K562 (cell line): ENCODE data around the gene PUM1. TPM values are rescaled to one million over a fixed set of nuclear protein-coding genes. Genes with fewer than 3 reads are reported as not detected.

Source experiments
- ATAC-seq: fragments of 200-7000 bp; cut with Tn5 transposase; 3 replicates; pipeline ENCODE4 v1.9.1; 2020; ENCODE audit warnings: moderate library complexity
- BruUV-seq: library from RNA; stranded (reverse); fragments of 400-500 nt; replicated peaks from 2 replicates; lab custom pipeline; 2021; lab: Mats Ljungman, UMichigan
- CTCF ChIA-PET: fragments of 300-600 bp; formaldehyde crosslinking; extraction: SDS; loops from one replicate; lab custom pipeline; 2021; ENCODE audit warnings: low intra/inter-chr PET ratio; lab: Yijun Ruan, JAX
- POLR2A ChIA-PET: fragments of 300-600, 350-650 bp; sonication (Branson Sonifier 250); formaldehyde crosslinking; extraction: SDS; loops from one replicate; lab custom pipeline; 2021; ENCODE audit warnings: antibody characterized with exemption, inconsistent platforms; lab: Yijun Ruan, JAX
- DNase-seq, 4 experiments: peaks; one replicate each; pipeline versions ENCODE4 v3.0.0 to v3.0.0-alpha.2; 2011 to 2018; ENCODE audit warnings: low spot score in 3 of 4, mixed read lengths in 3 of 4; ENCODE audit errors: extremely low read depth in 1 of 4
- FAIRE-seq: peaks from 2 replicates; lab custom pipeline; 2011; peaks lifted over from hg19 to GRCh38; lab: Jason Lieb, UNC
- H2AFZ ChIP-seq: 2 replicates; pipeline ENCODE4 v1.6.0; 2011; ENCODE audit warnings: low read depth, low read length, control low read depth, inconsistent platforms
- H3K27ac ChIP-seq: fragments of 200-600 bp; 3 replicates; pipeline ENCODE4 v1.8.0; 2011; ENCODE audit warnings: low read depth, mild to moderate bottlenecking, control low read depth, inconsistent platforms, low read length, moderate library complexity, mixed read lengths; ENCODE audit errors: extremely low read depth
- H3K27me3 ChIP-seq, 2 experiments: fragments of 300-600 bp in 1 of 2; 2 replicates in 1 of 2; 3 replicates in 1 of 2; pipeline versions ENCODE4 v1.6.0 to v1.8.0; 2011; ENCODE audit warnings: inconsistent platforms in 2 of 2, low read length in 2 of 2, mild to moderate bottlenecking in 1 of 2, mixed read lengths in 1 of 2, moderate library complexity in 1 of 2; ENCODE audit not compliant: control insufficient read depth in 2 of 2, insufficient read depth in 2 of 2
- H3K36me3 ChIP-seq: fragments of 300-600 bp; 3 replicates; pipeline ENCODE4 v1.8.0; 2011; ENCODE audit warnings: mild to moderate bottlenecking, low read length, inconsistent platforms; ENCODE audit not compliant: control insufficient read depth, insufficient read depth
- H3K4me1 ChIP-seq, 2 experiments: fragments of 200-600 bp in 1 of 2; replicated peaks in 1 of 2; 2 replicates in 1 of 2; 3 replicates in 1 of 2; pipeline versions ENCODE4 v1.5.1 to v1.8.0; 2011; ENCODE audit warnings: inconsistent platforms in 2 of 2, low read length in 2 of 2, mild to moderate bottlenecking in 1 of 2, mixed read lengths in 1 of 2, moderate library complexity in 1 of 2; ENCODE audit not compliant: control insufficient read depth in 2 of 2, insufficient read depth in 2 of 2
- H3K4me2 ChIP-seq: 2 replicates; pipeline ENCODE4 v1.6.1; 2011; ENCODE audit warnings: low read length, control low read depth, inconsistent platforms, mixed read lengths; ENCODE audit not compliant: insufficient read depth
- H3K4me3 ChIP-seq: fragments of 200-600 bp; sonication (generic), shearing (Covaris generic); 2 replicates; pipeline ENCODE4 v1.5.1; 2016; ENCODE audit warnings: control low read depth, inconsistent platforms
- H3K79me2 ChIP-seq: fragments of 200-600 bp; 3 replicates; pipeline ENCODE4 v1.8.0; 2011; ENCODE audit warnings: low read length, inconsistent platforms; ENCODE audit not compliant: control insufficient read depth, insufficient read depth
- H3K9ac ChIP-seq, 2 experiments: 2 replicates each; pipeline versions ENCODE4 v1.6.0 to v1.6.1; 2011; ENCODE audit warnings: low read depth in 2 of 2, low read length in 2 of 2, control low read depth in 1 of 2, inconsistent platforms in 1 of 2, mild to moderate bottlenecking in 1 of 2, mixed read lengths in 1 of 2; ENCODE audit not compliant: insufficient read depth in 1 of 2
- H3K9me1 ChIP-seq: one replicate; pipeline ENCODE4 v1.6.0; 2011; ENCODE audit warnings: inconsistent platforms, mild to moderate bottlenecking, low read length, moderate library complexity; ENCODE audit not compliant: control insufficient read depth, insufficient read depth
- H3K9me3 ChIP-seq: replicated peaks from 2 replicates; pipeline ENCODE4 v1.5.1; 2011; ENCODE audit warnings: low read depth, low read length, inconsistent platforms; ENCODE audit not compliant: control insufficient read depth, insufficient read depth
- H4K20me1 ChIP-seq: replicated peaks from 2 replicates; pipeline ENCODE4 v1.6.1; 2011; ENCODE audit warnings: low read length, inconsistent platforms, mixed read lengths; ENCODE audit not compliant: control insufficient read depth, insufficient read depth
- C11orf30 ChIP-seq: fragments of 450-650 bp; IDR thresholded peaks from 2 replicates; pipeline ENCODE4 v1.6.1; 2016; ENCODE audit warnings: low read depth, mild to moderate bottlenecking
- CBX2 ChIP-seq: fragments of 200-600 bp; sonication (generic); IDR thresholded peaks from one replicate; pipeline ENCODE4 v1.6.1; 2012; ENCODE audit warnings: mild to moderate bottlenecking, low read length, inconsistent platforms; ENCODE audit not compliant: insufficient read depth, poor library complexity, severe bottlenecking
- CSDE1 ChIP-seq, 2 experiments: fragments of 450-650 bp; IDR thresholded peaks; 2 replicates each; pipeline ENCODE4 v1.6.1; 2016; ENCODE audit warnings: mild to moderate bottlenecking in 1 of 2
- ELF1 ChIP-seq: fragments of 200-800 bp; sonication (Bioruptor generic); IDR thresholded peaks from 2 replicates; pipeline ENCODE4 v1.6.1; 2016; ENCODE audit warnings: missing genetic modification characterization, missing compliant biosample characterization
- MAFG ChIP-seq: fragments of 450-650 bp; conservative IDR thresholded peaks from 2 replicates; pipeline ENCODE4 v1.6.1; 2016; ENCODE audit warnings: missing genetic modification characterization, missing compliant biosample characterization
- NR1H2 ChIP-seq: sonication (generic); formaldehyde crosslinking; IDR thresholded peaks from 2 replicates; pipeline ENCODE4 v1.4.0; 2020; ENCODE audit warnings: mild to moderate bottlenecking, missing genetic modification reagents
- POLR2H ChIP-seq: IDR thresholded peaks from 2 replicates; pipeline ENCODE4 v1.6.1; 2016; ENCODE audit warnings: missing genetic modification characterization, low read depth, mild to moderate bottlenecking, control low read depth, missing compliant biosample characterization, moderate library complexity
- ZNF3 ChIP-seq: fragments of 250-450 bp; sonication (Bioruptor Pico); IDR thresholded peaks from 2 replicates; pipeline ENCODE4 v1.5.0; 2021; ENCODE audit warnings: mild to moderate bottlenecking, moderate library complexity
- ZNF316 ChIP-seq: fragments of 450-650 bp; IDR thresholded peaks from 2 replicates; pipeline ENCODE4 v1.6.1; 2016
- ZNF561 ChIP-seq: fragments of 450-650 bp; formaldehyde crosslinking; conservative IDR thresholded peaks from 2 replicates; pipeline ENCODE4 v1.4.0; 2020; ENCODE audit warnings: mild to moderate bottlenecking, moderate library complexity
- WGBS: fragments of 100-300 bp; shearing (Covaris generic); methylation state at CpG from one replicate; pipeline ENCODE4 v1.1.6; 2016; ENCODE audit warnings: low coverage, mixed read lengths; ENCODE audit not compliant: insufficient coverage; ENCODE audit errors: missing lambda C conversion rate; 5-methylcytosine and 5-hydroxymethylcytosine counted together
- in situ Hi-C: fragments of 300-500 bp; cut with MboI; formaldehyde crosslinking; loops from 4 replicates; pipeline ENCODE4 v1.15.0; 2018; ENCODE audit warnings: inconsistent platforms, mixed read lengths
- intact Hi-C: fragments of 100-400 bp; cut with micrococcal nuclease; formaldehyde crosslinking; loops from 2 replicates; pipeline ENCODE4 v1.14.2; 2022
- polyA plus RNA-seq, 8 experiments: library from polyadenylated mRNA; depleted of rRNA in 4 of 8; stranded (reverse) in 5 of 8; unstranded in 3 of 8; fragments of >200 nt; fragmentation: Nextera tagmentation in 2 of 8; fragmentation: Illumina TruSeq in 1 of 8; extraction: Ambion mirVana in 2 of 8; extraction: Trizol in 1 of 8; gene quantifications; 2 replicates each; pipeline versions ENCODE4 v1.2.1 to v1.2.3, GENCODE V29; 2011 to 2014; ENCODE audit warnings: inconsistent platforms in 1 of 8, missing spikeins in 1 of 8
- total RNA-seq, 7 experiments: library from RNA; depleted of rRNA in 6 of 7; stranded (reverse); fragments of >200 nt in 6 of 7; fragmentation: Illumina TruSeq in 2 of 7; extraction: Trizol in 2 of 7; gene quantifications; 2 replicates each; pipeline versions ENCODE4 v1.2.1 to v1.2.3, GENCODE V29; 2011 to 2021; ENCODE audit warnings: low replicate concordance in 1 of 7
- TF ChIP-seq, protein P1 (sequence below): fragments of 250-450 bp; sonication (Bioruptor Pico); IDR thresholded peaks from 2 replicates; pipeline ENCODE4 v1.6.1; 2021; ENCODE audit warnings: mild to moderate bottlenecking
- TF ChIP-seq, protein P2 (sequence below): fragments of 250-450 bp; sonication (Bioruptor Pico); IDR thresholded peaks from 2 replicates; pipeline ENCODE4 v1.4.0; 2020

Gene PUM1
- total and polyA plus RNA-seq, 9 of the 15 experiments (the other 6 are each of a cell fraction or from before 2014, with no cell fraction given), result 37.7 to 104 (median 55.7) TPM

DNA sequence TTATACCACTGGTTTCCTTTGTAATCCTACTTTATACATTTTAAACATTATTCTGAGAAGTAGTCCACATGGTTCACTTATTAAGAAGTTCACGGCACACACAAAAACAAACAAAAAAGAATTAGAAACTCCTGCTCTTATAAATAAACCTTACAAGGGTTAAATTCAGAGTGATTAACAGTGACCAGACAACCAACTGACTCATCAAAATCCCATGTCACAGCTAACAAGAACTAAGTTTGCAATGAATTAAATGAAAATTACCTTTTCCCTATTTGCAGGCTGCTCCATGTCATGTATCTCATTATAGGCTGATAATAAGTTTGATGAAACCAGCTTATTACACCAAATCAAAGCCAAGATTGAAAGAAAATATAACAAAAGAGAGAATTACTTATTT, 77.5 kb downstream of the PUM1 start:
- no peak overlapping the region for H3K4me2 ChIP-seq
- no peak for FAIRE-seq
- intact Hi-C loops, result no loop called here

DNA sequence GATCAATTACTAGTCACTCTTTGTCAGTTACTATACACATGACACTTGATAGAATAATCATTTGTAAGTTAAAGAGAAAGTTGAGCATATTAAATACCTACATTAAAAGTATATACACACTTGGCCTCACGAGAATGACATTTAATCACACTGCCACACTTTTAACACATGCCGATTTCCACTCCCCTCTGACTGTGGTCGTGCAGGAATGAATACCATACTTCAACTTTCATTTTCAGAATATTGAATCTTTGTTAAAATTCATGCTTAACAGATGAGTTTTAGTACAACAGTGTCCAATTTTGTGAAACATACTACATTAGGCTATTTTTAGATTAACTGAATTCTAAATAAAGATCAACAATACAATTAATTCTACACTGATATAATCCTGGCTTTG, 78.8 kb downstream of the PUM1 start:
- CTCF ChIA-PET, result interaction anchor here (0.6 kb wide), 1 partner anchor 39 kb away, joined by 3 read pairs; no protein-coding TSS in a partner anchor
- whole genome bisulfite sequencing, result 69% methylated on average over 3 of the region's 3 CpGs

More for the DNA sequence above, 77.5 kb downstream of the PUM1 start:
- WGBS, result 92% methylated on average over 1 of the region's 1 CpG
- no peak for ATAC-seq
- Histone ChIP-seq H3K4me3 (no peak overlapping the region), H3K36me3 (peaks cover 75% of the 10 kb centered on the region), H3K79me2 (peaks cover 94% of the 10 kb centered on the region), H3K9me1 (no peaks in the 10 kb centered on the region), H3K9me3 (no peaks in the 10 kb centered on the region), H3K4me1 (peaks cover 4 to 6% of the 10 kb centered on the region in 2 experiments; a peak in 3 of 5 replicates), H2AFZ (no peak overlapping the region), H3K9ac (no peak overlapping the region), H4K20me1 (peaks cover 11% of the 10 kb centered on the region), H3K27ac (no peak overlapping the region)
- in situ Hi-C loops, result no loop called here
- no TSS peak for BruUV-seq
- ChIA-PET POLR2A (interaction anchor here (0.6 to 1.6 kb wide), 5 partner anchors 9 to 201 kb away, joined by 3 to 6 read pairs (median 3); no protein-coding TSS in a partner anchor), CTCF (no interaction called here)
- TF ChIP-seq C11orf30, result peak; percentile 59
- no peak for TF ChIP-seq ZNF3
- 0 out of 2 replicates have a peak, but pooled peaks have one; percentile 27 for TF ChIP-seq POLR2H (tag)
- TF ChIP-seq MAFG (tag), result 0 out of 2 replicates have a peak, but pooled peaks have one; percentile 28
- TF ChIP-seq ZNF316, result peak; percentile 76
- no peak for TF ChIP-seq ZNF561
- TF ChIP-seq, all 486 proteins: peak for 4
- no peak for DNase-seq
- no peaks in the 10 kb centered on the region for H3K27me3 ChIP-seq

More for the DNA sequence above, 78.8 kb downstream of the PUM1 start:
- in situ Hi-C loops, result no loop called here
- TF ChIP-seq CSDE1 (IDR thresholded peaks at IDR 0.05) (no peak), ELF1 (tag) (no peak), CBX2 (no peak), NR1H2 (CRISPR knock-in tag) (no peak)
- TF ChIP-seq, protein P1, sequence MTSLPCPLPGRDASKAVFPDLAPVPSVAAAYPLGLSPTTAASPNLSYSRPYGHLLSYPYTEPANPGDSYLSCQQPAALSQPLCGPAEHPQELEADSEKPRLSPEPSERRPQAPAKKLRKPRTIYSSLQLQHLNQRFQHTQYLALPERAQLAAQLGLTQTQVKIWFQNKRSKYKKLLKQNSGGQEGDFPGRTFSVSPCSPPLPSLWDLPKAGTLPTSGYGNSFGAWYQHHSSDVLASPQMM, result no peak
- TF ChIP-seq, protein P2, sequence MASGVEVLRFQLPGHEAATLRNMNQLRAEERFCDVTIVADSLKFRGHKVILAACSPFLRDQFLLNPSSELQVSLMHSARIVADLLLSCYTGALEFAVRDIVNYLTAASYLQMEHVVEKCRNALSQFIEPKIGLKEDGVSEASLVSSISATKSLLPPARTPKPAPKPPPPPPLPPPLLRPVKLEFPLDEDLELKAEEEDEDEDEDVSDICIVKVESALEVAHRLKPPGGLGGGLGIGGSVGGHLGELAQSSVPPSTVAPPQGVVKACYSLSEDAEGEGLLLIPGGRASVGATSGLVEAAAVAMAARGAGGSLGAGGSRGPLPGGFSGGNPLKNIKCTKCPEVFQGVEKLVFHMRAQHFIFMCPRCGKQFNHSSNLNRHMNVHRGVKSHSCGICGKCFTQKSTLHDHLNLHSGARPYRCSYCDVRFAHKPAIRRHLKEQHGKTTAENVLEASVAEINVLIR, result no peak
- H3K27ac ChIP-seq, result no peak overlapping the region
- FAIRE-seq (no peak), DNase-seq (no peak), ATAC-seq (no peak)
- H3K9me3 ChIP-seq, result no peaks in the 10 kb centered on the region
- H3K79me2 ChIP-seq, result peaks cover 95% of the 10 kb centered on the region
- no peak overlapping the region for H2AFZ ChIP-seq
- peaks cover 11% of the 10 kb centered on the region for H4K20me1 ChIP-seq
- POLR2A ChIA-PET, result interaction anchor here (0.8 to 3.2 kb wide), 3 partner anchors 8 to 177 kb away, joined by 3 to 13 read pairs (median 5); no protein-coding TSS in a partner anchor
- H3K36me3 ChIP-seq, result peaks cover 74% of the 10 kb centered on the region
- H3K4me1 ChIP-seq, result peaks cover 4 to 6% of the 10 kb centered on the region in 2 experiments; a peak in 3 of 5 replicates
- H3K27me3 ChIP-seq, result no peaks in the 10 kb centered on the region
- H3K9me1 ChIP-seq, result peaks cover 4% of the 10 kb centered on the region
- intact Hi-C loops, result no loop called here
- H3K9ac ChIP-seq, result no peak overlapping the region
- H3K4me3 ChIP-seq, result no peak overlapping the region
- no TSS peak for BruUV-seq
- H3K4me2 ChIP-seq, result no peak overlapping the region
